Prostate gland (tissue), 2 donors: ENCODE data around the gene NFATC1. TPM values are rescaled to one million over a fixed set of nuclear protein-coding genes. Genes with fewer than 3 reads are reported as not detected.

Experiments used
- DNase-seq: peaks from one replicate; pipeline ENCODE4 v3.0.0-alpha.2; 2019; ENCODE audit warnings: low spot score
- H3K27ac ChIP-seq, 2 donors: fragments of 200-600 bp; sonication (generic); 2 replicates each; pipeline ENCODE4 v1.5.1; 2017 to 2019
- H3K27me3 ChIP-seq: fragments of 200-600 bp; sonication (generic); replicated peaks from 2 replicates; pipeline ENCODE4 v1.5.1; 2019; ENCODE audit not compliant: insufficient read depth
- H3K36me3 ChIP-seq, 2 donors: fragments of 200-600 bp; sonication (generic); 1 replicate in 1 of 2; 2 replicates in 1 of 2; pipeline versions ENCODE4 v1.5.1 to v1.8.1; 2017 to 2019
- H3K4me1 ChIP-seq: fragments of 200-600 bp; sonication (generic); replicated peaks from 2 replicates; pipeline ENCODE4 v1.5.1; 2019
- H3K4me3 ChIP-seq, 2 donors: fragments of 200-600 bp; sonication (generic); 2 replicates each; pipeline ENCODE4 v1.5.1; 2017 to 2019
- H3K9me3 ChIP-seq: fragments of 200-600 bp; sonication (generic); 2 replicates; pipeline ENCODE4 v1.5.1; 2017
- POLR2A ChIP-seq: fragments of 450-650 bp; IDR thresholded peaks from one replicate; pipeline ENCODE4 v1.6.1; 2016; ENCODE audit warnings: antibody characterized with exemption, mild to moderate bottlenecking
- POLR2AphosphoS5 ChIP-seq: sonication (generic); formaldehyde crosslinking; IDR thresholded peaks from one replicate; pipeline ENCODE4 v1.6.1; 2017; ENCODE audit warnings: antibody characterized with exemption
- WGBS: methylation state at CpG from one replicate; pipeline ENCODE4 v1.1.5; 2018; 5-methylcytosine and 5-hydroxymethylcytosine counted together
- intact Hi-C: fragments of 100-400 bp; cut with DNase I; formaldehyde crosslinking; loops from one replicate; pipeline ENCODE4 v1.14.2; 2022
- total RNA-seq, 2 donors: library from RNA; depleted of rRNA; stranded (reverse); fragments of >200 nt; gene quantifications; one replicate each; pipeline ENCODE4 v1.1.0, GENCODE V29; 2016
- TF ChIP-seq, protein P1 (sequence below), 4 experiments: fragments of 200-600 bp in 2 of 4; fragments of 450-650 bp in 2 of 4; sonication (generic) in 2 of 4; IDR thresholded peaks; 1 replicate in 3 of 4; 2 replicates in 1 of 4; pipeline ENCODE4 v1.5.1; 2016 to 2019; ENCODE audit warnings: antibody characterized with exemption in 4 of 4, mild to moderate bottlenecking in 2 of 4, moderate library complexity in 2 of 4

The NFATC1 gene
- total RNA-seq, 2 donors from 2014 or later = 16.8 to 24.6 TPM

DNA sequence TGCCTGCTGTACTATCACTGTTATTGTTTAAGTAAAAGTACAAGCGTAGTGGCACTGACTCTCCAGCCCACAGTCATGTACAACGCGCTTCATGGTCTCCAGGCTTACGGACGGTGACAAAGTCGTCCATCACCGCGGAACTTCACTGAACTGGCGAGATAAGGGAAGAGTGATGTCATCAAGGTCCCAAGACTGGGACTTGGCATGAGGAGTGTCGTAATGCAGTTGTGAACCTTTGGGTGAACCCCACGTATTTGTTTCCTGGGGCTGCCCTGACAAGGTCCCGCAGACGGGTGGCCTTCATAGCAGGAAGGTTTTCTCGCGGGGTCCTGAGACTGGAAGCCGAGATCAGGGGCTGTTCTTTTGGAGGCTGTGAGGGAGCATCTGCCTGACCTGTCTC lies 17.3 kb downstream of the NFATC1 start:
- Histone ChIP-seq H3K4me1 (no peaks in the 10 kb centered on the region), H3K36me3 (no peaks in the 10 kb centered on the region), H3K4me3 (no peak overlapping the region), H3K9me3 (no peaks in the 10 kb centered on the region), H3K27ac (no peak overlapping the region), H3K27me3 (no peaks in the 10 kb centered on the region)
- WGBS = 90% methylated on average over 16 of the region's 16 CpGs
- DNase-seq = no peak
- intact Hi-C loops = no loop called here
- TF ChIP-seq POLR2AphosphoS5 (no peak), POLR2A (no peak)
- TF ChIP-seq, protein P1, sequence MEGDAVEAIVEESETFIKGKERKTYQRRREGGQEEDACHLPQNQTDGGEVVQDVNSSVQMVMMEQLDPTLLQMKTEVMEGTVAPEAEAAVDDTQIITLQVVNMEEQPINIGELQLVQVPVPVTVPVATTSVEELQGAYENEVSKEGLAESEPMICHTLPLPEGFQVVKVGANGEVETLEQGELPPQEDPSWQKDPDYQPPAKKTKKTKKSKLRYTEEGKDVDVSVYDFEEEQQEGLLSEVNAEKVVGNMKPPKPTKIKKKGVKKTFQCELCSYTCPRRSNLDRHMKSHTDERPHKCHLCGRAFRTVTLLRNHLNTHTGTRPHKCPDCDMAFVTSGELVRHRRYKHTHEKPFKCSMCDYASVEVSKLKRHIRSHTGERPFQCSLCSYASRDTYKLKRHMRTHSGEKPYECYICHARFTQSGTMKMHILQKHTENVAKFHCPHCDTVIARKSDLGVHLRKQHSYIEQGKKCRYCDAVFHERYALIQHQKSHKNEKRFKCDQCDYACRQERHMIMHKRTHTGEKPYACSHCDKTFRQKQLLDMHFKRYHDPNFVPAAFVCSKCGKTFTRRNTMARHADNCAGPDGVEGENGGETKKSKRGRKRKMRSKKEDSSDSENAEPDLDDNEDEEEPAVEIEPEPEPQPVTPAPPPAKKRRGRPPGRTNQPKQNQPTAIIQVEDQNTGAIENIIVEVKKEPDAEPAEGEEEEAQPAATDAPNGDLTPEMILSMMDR (IDR thresholded peaks at IDR 0.05) = no peak

DNA sequence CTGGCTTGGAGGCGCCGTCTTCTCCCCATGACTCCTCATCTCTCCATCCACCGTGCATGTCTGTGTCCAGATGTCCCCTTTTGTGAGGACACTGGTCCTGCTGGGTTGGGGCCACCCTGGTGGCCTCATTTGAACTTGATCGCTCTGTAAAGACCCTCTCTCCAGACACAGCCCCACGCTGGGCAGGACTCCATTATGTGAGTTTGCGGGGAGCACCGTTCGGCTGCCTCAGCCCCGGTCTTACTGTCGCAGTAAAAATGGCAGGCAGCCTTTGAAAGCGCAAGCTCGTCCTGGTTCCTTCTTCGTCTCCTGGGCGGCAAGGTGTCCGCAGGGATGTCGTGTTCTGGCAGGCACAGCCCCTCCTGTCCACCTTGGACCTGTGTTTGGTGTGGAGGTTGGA lies 17.7 kb downstream of the NFATC1 start:
- H3K9me3 ChIP-seq = no peaks in the 10 kb centered on the region
- intact Hi-C loops = no loop called here
- no peak overlapping the region for H3K4me3 ChIP-seq
- no peaks in the 10 kb centered on the region for H3K27me3 ChIP-seq
- H3K36me3 ChIP-seq = no peaks in the 10 kb centered on the region
- no peaks in the 10 kb centered on the region for H3K4me1 ChIP-seq
- no peak for TF ChIP-seq POLR2A
- TF ChIP-seq, protein P1 (IDR thresholded peaks at IDR 0.05) = no peak
- no peak for TF ChIP-seq POLR2AphosphoS5
- DNase-seq = no peak
- 97% methylated on average over 16 of the region's 16 CpGs for WGBS
- H3K27ac ChIP-seq = no peak overlapping the region

DNA sequence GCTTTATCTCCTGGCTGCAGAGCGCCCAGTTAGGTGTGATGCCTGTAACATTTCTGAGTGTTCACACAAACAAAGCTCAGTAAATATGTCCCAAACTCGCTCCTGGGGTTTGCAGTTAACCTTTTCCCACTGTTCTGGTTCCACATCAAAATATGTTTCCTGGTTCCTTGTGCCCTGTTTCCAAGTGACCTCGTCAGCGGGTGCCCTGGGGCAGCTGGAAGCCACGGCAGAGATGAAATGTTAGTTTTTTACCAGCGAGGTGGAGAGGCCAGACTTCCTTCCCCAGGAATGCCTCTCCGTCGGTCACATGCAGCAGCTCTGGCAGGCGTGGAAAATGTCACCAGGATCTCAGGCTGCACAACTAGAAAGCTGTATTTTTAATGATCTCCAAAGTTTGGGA lies 18.2 kb downstream of the NFATC1 start:
- Histone ChIP-seq H3K4me3 (no peak overlapping the region), H3K36me3 (no peaks in the 10 kb centered on the region), H3K27me3 (no peaks in the 10 kb centered on the region), H3K27ac (no peak overlapping the region), H3K9me3 (no peaks in the 10 kb centered on the region), H3K4me1 (no peaks in the 10 kb centered on the region)
- TF ChIP-seq, protein P1 (IDR thresholded peaks at IDR 0.05) = no peak
- no peak for TF ChIP-seq POLR2A
- TF ChIP-seq POLR2AphosphoS5 = no peak
- no peak for DNase-seq
- WGBS = 76% methylated on average over 9 of the region's 9 CpGs
- intact Hi-C loops = no loop called here

DNA sequence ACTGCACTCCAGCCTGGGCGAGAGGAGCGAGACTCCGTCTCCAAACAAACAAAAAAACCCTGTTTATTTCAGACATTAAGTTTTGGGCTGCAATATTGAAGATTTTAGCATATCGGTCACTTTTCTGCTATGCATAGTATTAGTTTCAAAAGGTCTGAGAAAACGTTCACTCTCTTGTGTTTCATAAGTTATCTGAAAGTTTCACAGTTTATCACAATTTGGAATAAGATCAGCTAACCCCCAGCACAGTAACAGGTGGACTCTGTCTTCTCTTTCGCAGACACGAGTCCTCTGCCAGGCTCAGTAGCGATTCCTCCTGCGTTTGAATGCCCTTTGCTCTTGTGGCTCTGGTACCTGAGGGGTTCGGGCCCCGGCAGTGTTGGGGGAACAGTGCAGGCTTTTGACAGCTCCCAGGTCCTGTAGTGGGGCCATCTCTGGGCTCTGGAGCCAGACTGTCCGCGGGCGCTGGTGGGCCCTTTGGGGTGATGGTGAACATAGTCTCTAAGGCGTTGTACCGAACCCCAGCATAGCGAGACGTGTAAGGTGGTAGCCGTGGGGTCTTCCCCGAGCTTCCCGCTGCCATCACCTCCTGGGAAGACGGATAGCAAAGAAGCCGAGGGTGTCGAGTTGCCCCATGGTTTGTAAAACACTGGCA lies 20.4 kb downstream of the NFATC1 start:
- Histone ChIP-seq H3K27me3 (no peaks in the 10 kb centered on the region), H3K36me3 (no peaks in the 10 kb centered on the region), H3K9me3 (no peaks in the 10 kb centered on the region), H3K4me1 (no peaks in the 10 kb centered on the region), H3K4me3 (no peak overlapping the region), H3K27ac (no peak overlapping the region)
- TF ChIP-seq, protein P1 (IDR thresholded peaks at IDR 0.05) = no peak
- TF ChIP-seq POLR2AphosphoS5 = no peak
- TF ChIP-seq POLR2A = no peak
- DNase-seq = no peak
- 87% methylated on average over 24 of the region's 24 CpGs for WGBS
- intact Hi-C loops = no loop called here

DNA sequence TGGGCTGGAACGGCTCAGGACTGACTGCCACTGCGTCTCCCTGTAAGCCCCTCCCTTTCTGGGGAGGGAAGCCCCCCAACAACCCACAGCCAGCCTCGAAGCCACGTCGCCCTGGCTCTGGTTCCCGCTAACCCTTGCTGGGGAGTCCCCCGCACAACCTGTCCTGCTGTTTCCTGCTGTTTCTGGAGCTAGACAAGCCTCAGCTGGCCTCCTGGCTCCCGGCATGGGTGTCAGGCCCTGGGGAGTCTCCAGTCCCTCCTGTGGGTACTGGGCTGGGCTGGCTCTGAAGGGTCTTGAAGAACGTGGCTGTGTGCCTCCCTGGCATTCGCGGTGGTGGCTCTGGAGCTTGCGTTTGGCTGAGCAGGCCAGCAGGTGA lies 20.9 kb downstream of the NFATC1 start:
- no peaks in the 10 kb centered on the region for H3K27me3 ChIP-seq
- H3K4me1 ChIP-seq = no peaks in the 10 kb centered on the region
- TF ChIP-seq, protein P1 (IDR thresholded peaks at IDR 0.05) = no peak
- TF ChIP-seq POLR2AphosphoS5 (no peak), POLR2A (no peak)
- intact Hi-C loops = no loop called here
- H3K9me3 ChIP-seq = no peaks in the 10 kb centered on the region
- H3K27ac ChIP-seq = no peak overlapping the region
- no peaks in the 10 kb centered on the region for H3K36me3 ChIP-seq
- WGBS = 70% methylated on average over 12 of the region's 12 CpGs
- DNase-seq = no peak
- no peak overlapping the region for H3K4me3 ChIP-seq
